ENCODE data around the gene RTN1. TPM values are rescaled to one million over a fixed set of nuclear protein-coding genes. Genes with fewer than 3 reads are reported as not detected.

The RTN1 gene
- total and polyA plus RNA-seq, 2 donors (not counting 1 experiment from before 2014, with no cell fraction given): 0.34 TPM; not detected in 1

DNA sequence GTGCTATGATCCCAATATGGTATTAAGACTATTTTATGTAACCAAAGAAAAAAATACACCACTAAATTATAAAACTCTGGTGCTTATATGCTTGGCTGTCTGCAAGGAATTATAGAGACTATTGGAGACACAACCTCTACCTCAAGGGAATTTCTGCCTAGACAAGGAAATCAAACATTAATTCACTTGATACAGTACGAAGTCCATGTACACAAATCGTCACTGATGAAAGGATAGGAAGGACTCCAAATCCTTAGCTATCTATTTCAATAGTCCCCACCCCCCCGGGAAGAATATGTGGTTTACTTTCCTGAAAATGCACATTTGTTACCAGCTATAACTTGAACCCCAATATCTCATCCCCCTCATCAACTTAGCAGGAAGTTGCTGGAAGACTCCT, 21.9 kb downstream of the RTN1 start:
- H3K36me3 ChIP-seq (replicated peaks in 1 of 2; ENCODE audit: control extremely low read depth in 1 of 2, control insufficient read depth in 1 of 2, extremely low read depth in 1 of 2, insufficient read depth in 2 of 2, low read length in 1 of 2): no peaks in the 10 kb centered on the region
- no peak overlapping the region for H3K9ac ChIP-seq (ENCODE audit: low read length)
- DNase-seq (no peak), ATAC-seq (ENCODE audit: low read depth) (no peak)
- CTCF ChIA-PET: no interaction called here
- H3K27ac Mint-ChIP-seq: no peak overlapping the region
- intact Hi-C loops (cut with micrococcal nuclease): no loop called here
- H3K4me3 Mint-ChIP-seq: no peak overlapping the region
- POLR2A ChIA-PET: no interaction called here
- no peak overlapping the region for H3K4me3 ChIP-seq (ENCODE audit: control extremely low read depth in 1 of 5, extremely low read depth in 1 of 5, insufficient read depth in 1 of 5, low read depth in 2 of 5, low read length in 4 of 5)
- H3K9me3 ChIP-seq (ENCODE audit: control extremely low read depth in 1 of 3, control insufficient read depth in 2 of 3, insufficient read depth in 1 of 3, low read length in 2 of 3): peaks cover 0 to 1% (median 0%) of the 10 kb centered on the region in 3 donors
- no peaks in the 10 kb centered on the region for H3K4me1 ChIP-seq (ENCODE audit: control insufficient read depth in 2 of 2, insufficient read depth in 2 of 2, low read length in 2 of 2)
- H3K27me3 ChIP-seq (replicated peaks in 1 of 4; ENCODE audit: control extremely low read depth in 1 of 4, control insufficient read depth in 3 of 4, insufficient read depth in 4 of 4, low read length in 3 of 4): no peaks in the 10 kb centered on the region
- no peak for TF ChIP-seq EZH2 (IDR thresholded peaks at IDR 0.05; ENCODE audit: borderline replicate concordance, insufficient read depth, low read depth, low read length, poor library complexity, severe bottlenecking)
- TF ChIP-seq CTCF (IDR thresholded peaks at IDR 0.05): no peak
- WGBS (ENCODE audit: insufficient coverage): no CpG with 5 or more reads among the region's 3 CpGs
- H3K27me3 Mint-ChIP-seq: no peaks in the 10 kb centered on the region
- no peak overlapping the region for H3K27ac ChIP-seq (ENCODE audit: low read length in 2 of 2)
- no peak overlapping the region for H3K4me2 ChIP-seq (replicated peaks; ENCODE audit: low read depth, low read length, poor library complexity, severe bottlenecking)
- H3K9me3 Mint-ChIP-seq (ENCODE audit: insufficient read depth): no peaks in the 10 kb centered on the region
- no peaks in the 10 kb centered on the region for H3K79me2 ChIP-seq (ENCODE audit: control insufficient read depth, insufficient read depth, low read length)
- H2AFZ ChIP-seq (ENCODE audit: insufficient read depth, low read depth, low read length, poor library complexity, severe bottlenecking): no peak overlapping the region
- H4K20me1 ChIP-seq (ENCODE audit: control insufficient read depth, insufficient read depth, low read length, poor library complexity, severe bottlenecking): no peaks in the 10 kb centered on the region
- peaks cover 4% of the 10 kb centered on the region for H3K4me1 Mint-ChIP-seq

- no peak overlapping the region for H3K4me3 Mint-ChIP-seq
- H3K9ac ChIP-seq (ENCODE audit: low read length): no peak overlapping the region
- H3K4me1 ChIP-seq (ENCODE audit: control insufficient read depth in 2 of 2, insufficient read depth in 2 of 2, low read length in 2 of 2): no peaks in the 10 kb centered on the region
- intact Hi-C loops (cut with micrococcal nuclease): no loop called here
- no peaks in the 10 kb centered on the region for H3K9me3 Mint-ChIP-seq (ENCODE audit: insufficient read depth)
- no peaks in the 10 kb centered on the region for H3K36me3 ChIP-seq (replicated peaks in 1 of 2; ENCODE audit: control extremely low read depth in 1 of 2, control insufficient read depth in 1 of 2, extremely low read depth in 1 of 2, insufficient read depth in 2 of 2, low read length in 1 of 2)
- peaks cover 0 to 1% (median 0%) of the 10 kb centered on the region in 3 donors for H3K9me3 ChIP-seq (ENCODE audit: control extremely low read depth in 1 of 3, control insufficient read depth in 2 of 3, insufficient read depth in 1 of 3, low read length in 2 of 3)
- H3K27me3 Mint-ChIP-seq: no peaks in the 10 kb centered on the region
- no peaks in the 10 kb centered on the region for H4K20me1 ChIP-seq (ENCODE audit: control insufficient read depth, insufficient read depth, low read length, poor library complexity, severe bottlenecking)
- H3K27me3 ChIP-seq (replicated peaks in 1 of 4; ENCODE audit: control extremely low read depth in 1 of 4, control insufficient read depth in 3 of 4, insufficient read depth in 4 of 4, low read length in 3 of 4): no peaks in the 10 kb centered on the region
- H3K4me2 ChIP-seq (replicated peaks; ENCODE audit: low read depth, low read length, poor library complexity, severe bottlenecking): no peak overlapping the region
- no peak for TF ChIP-seq EZH2 (IDR thresholded peaks at IDR 0.05; ENCODE audit: borderline replicate concordance, insufficient read depth, low read depth, low read length, poor library complexity, severe bottlenecking)
- TF ChIP-seq CTCF (IDR thresholded peaks at IDR 0.05): no peak
- H3K79me2 ChIP-seq (ENCODE audit: control insufficient read depth, insufficient read depth, low read length): no peaks in the 10 kb centered on the region
- peaks cover 4% of the 10 kb centered on the region for H3K4me1 Mint-ChIP-seq
- no peak for DNase-seq
- H3K27ac Mint-ChIP-seq: no peak overlapping the region
- ATAC-seq (ENCODE audit: low read depth): no peak
- H3K27ac ChIP-seq (ENCODE audit: low read length in 2 of 2): no peak overlapping the region
- H3K4me3 ChIP-seq (ENCODE audit: control extremely low read depth in 1 of 5, extremely low read depth in 1 of 5, insufficient read depth in 1 of 5, low read depth in 2 of 5, low read length in 4 of 5): no peak overlapping the region
- ChIA-PET POLR2A (no interaction called here), CTCF (no interaction called here)
- H2AFZ ChIP-seq (ENCODE audit: insufficient read depth, low read depth, low read length, poor library complexity, severe bottlenecking): no peak overlapping the region
- 20% methylated on average over 3 of the region's 3 CpGs for WGBS (ENCODE audit: insufficient coverage)
These were observed 22.9 kb downstream of the RTN1 start for GRCh38 chr14:59847711-59848110.
